ENCODE measurements around the gene FHOD3. TPM values are rescaled to one million over a fixed set of nuclear protein-coding genes. Genes with fewer than 3 reads are reported as not detected.
A peak's percentile ranks its signal among the peaks of the same experiment; 100 is the strongest.

FHOD3 gene
- total and polyA plus RNA-seq, 2 experiments from 2014 or later, result 2.7 to 8.7 TPM

- no peak overlapping the region for H3K27ac ChIP-seq (ENCODE audit: low read depth)
- Mint-ChIP-seq H3K36me3 (ENCODE audit: low read depth) (peaks cover 7% of the 10 kb centered on the region; the same call in 1 of the 3 replicates), H3K27ac (no peak overlapping the region), H3K4me3 (no peak overlapping the region), H3K4me1 (no peaks in the 10 kb centered on the region), H3K9me3 (peaks cover 13% of the 10 kb centered on the region; the same call in 2 of the 3 replicates), H3K27me3 (ENCODE audit: insufficient read depth, low read depth, poor library complexity) (peaks cover 2% of the 10 kb centered on the region)
- H3K4me2 ChIP-seq, result no peak overlapping the region
- H3F3A ChIP-seq (replicated peaks; ENCODE audit: low read depth), result no peaks in the 10 kb centered on the region
- no peak overlapping the region for H2AFZ ChIP-seq
- ATAC-seq (no peak), DNase-seq (ENCODE audit: low spot score) (no peak)
- no peaks in the 10 kb centered on the region for H3K36me3 ChIP-seq (ENCODE audit: insufficient read depth)
- no peaks in the 10 kb centered on the region for H3K4me1 ChIP-seq (ENCODE audit: insufficient read depth)
- H3K4me3 ChIP-seq, result no peak overlapping the region
- H3K79me2 ChIP-seq (replicated peaks; ENCODE audit: insufficient read depth), result no peaks in the 10 kb centered on the region
- TF ChIP-seq, protein P1, sequence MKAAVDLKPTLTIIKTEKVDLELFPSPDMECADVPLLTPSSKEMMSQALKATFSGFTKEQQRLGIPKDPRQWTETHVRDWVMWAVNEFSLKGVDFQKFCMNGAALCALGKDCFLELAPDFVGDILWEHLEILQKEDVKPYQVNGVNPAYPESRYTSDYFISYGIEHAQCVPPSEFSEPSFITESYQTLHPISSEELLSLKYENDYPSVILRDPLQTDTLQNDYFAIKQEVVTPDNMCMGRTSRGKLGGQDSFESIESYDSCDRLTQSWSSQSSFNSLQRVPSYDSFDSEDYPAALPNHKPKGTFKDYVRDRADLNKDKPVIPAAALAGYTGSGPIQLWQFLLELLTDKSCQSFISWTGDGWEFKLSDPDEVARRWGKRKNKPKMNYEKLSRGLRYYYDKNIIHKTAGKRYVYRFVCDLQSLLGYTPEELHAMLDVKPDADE (IDR thresholded peaks at IDR 0.05), result no peak
- TF ChIP-seq, protein P2, sequence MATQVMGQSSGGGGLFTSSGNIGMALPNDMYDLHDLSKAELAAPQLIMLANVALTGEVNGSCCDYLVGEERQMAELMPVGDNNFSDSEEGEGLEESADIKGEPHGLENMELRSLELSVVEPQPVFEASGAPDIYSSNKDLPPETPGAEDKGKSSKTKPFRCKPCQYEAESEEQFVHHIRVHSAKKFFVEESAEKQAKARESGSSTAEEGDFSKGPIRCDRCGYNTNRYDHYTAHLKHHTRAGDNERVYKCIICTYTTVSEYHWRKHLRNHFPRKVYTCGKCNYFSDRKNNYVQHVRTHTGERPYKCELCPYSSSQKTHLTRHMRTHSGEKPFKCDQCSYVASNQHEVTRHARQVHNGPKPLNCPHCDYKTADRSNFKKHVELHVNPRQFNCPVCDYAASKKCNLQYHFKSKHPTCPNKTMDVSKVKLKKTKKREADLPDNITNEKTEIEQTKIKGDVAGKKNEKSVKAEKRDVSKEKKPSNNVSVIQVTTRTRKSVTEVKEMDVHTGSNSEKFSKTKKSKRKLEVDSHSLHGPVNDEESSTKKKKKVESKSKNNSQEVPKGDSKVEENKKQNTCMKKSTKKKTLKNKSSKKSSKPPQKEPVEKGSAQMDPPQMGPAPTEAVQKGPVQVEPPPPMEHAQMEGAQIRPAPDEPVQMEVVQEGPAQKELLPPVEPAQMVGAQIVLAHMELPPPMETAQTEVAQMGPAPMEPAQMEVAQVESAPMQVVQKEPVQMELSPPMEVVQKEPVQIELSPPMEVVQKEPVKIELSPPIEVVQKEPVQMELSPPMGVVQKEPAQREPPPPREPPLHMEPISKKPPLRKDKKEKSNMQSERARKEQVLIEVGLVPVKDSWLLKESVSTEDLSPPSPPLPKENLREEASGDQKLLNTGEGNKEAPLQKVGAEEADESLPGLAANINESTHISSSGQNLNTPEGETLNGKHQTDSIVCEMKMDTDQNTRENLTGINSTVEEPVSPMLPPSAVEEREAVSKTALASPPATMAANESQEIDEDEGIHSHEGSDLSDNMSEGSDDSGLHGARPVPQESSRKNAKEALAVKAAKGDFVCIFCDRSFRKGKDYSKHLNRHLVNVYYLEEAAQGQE (IDR thresholded peaks at IDR 0.05; ENCODE audit: unreplicated experiment), result peak; percentile 48
- no peaks in the 10 kb centered on the region for H4K20me1 ChIP-seq (replicated peaks; ENCODE audit: insufficient read depth)
- no peaks in the 10 kb centered on the region for H3K9me2 ChIP-seq (ENCODE audit: insufficient read depth)
- no peaks in the 10 kb centered on the region for H3K27me3 ChIP-seq (ENCODE audit: insufficient read depth)
Measured at GRCh38 chr18:36275561-36275960, 22.0 kb upstream of the FHOD3 start.

GRCh38 chr18:36279001-36279400 lies 18.5 kb upstream of the FHOD3 start:
- Mint-ChIP-seq H3K9me3 (peaks cover 4% of the 10 kb centered on the region; the same call in 2 of the 3 replicates), H3K27me3 (ENCODE audit: insufficient read depth, low read depth, poor library complexity) (peaks cover 2% of the 10 kb centered on the region), H3K4me1 (no peaks in the 10 kb centered on the region), H3K27ac (no peak overlapping the region), H3K36me3 (ENCODE audit: low read depth) (no peaks in the 10 kb centered on the region), H3K4me3 (no peak overlapping the region)
- Histone ChIP-seq H3K36me3 (ENCODE audit: insufficient read depth) (no peaks in the 10 kb centered on the region), H3F3A (replicated peaks; ENCODE audit: low read depth) (no peaks in the 10 kb centered on the region), H3K27me3 (ENCODE audit: insufficient read depth) (no peaks in the 10 kb centered on the region), H3K79me2 (replicated peaks; ENCODE audit: insufficient read depth) (no peaks in the 10 kb centered on the region), H4K20me1 (replicated peaks; ENCODE audit: insufficient read depth) (no peaks in the 10 kb centered on the region), H3K4me3 (no peak overlapping the region), H2AFZ (no peak overlapping the region), H3K9me2 (ENCODE audit: insufficient read depth) (no peaks in the 10 kb centered on the region), H3K4me1 (ENCODE audit: insufficient read depth) (no peaks in the 10 kb centered on the region), H3K27ac (ENCODE audit: low read depth) (no peak overlapping the region), H3K4me2 (no peak overlapping the region)
- no peak for TF ChIP-seq CREB1 (CRISPR knock-in tag; IDR thresholded peaks at IDR 0.05; ENCODE audit: low read depth)
- no peak for TF ChIP-seq NANOG (IDR thresholded peaks at IDR 0.05; ENCODE audit: borderline replicate concordance)
- TF ChIP-seq, protein P3, sequence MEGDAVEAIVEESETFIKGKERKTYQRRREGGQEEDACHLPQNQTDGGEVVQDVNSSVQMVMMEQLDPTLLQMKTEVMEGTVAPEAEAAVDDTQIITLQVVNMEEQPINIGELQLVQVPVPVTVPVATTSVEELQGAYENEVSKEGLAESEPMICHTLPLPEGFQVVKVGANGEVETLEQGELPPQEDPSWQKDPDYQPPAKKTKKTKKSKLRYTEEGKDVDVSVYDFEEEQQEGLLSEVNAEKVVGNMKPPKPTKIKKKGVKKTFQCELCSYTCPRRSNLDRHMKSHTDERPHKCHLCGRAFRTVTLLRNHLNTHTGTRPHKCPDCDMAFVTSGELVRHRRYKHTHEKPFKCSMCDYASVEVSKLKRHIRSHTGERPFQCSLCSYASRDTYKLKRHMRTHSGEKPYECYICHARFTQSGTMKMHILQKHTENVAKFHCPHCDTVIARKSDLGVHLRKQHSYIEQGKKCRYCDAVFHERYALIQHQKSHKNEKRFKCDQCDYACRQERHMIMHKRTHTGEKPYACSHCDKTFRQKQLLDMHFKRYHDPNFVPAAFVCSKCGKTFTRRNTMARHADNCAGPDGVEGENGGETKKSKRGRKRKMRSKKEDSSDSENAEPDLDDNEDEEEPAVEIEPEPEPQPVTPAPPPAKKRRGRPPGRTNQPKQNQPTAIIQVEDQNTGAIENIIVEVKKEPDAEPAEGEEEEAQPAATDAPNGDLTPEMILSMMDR (conservative IDR thresholded peaks at IDR 0.05; ENCODE audit: low read depth in 2 of 2), result no peak
- no peak for TF ChIP-seq EZH2 (IDR thresholded peaks at IDR 0.05; ENCODE audit: low read depth, unreplicated experiment)
- no peak for TF ChIP-seq STAT1 (IDR thresholded peaks at IDR 0.05; ENCODE audit: unreplicated experiment)
- TF ChIP-seq, protein P2 (IDR thresholded peaks at IDR 0.05; ENCODE audit: unreplicated experiment), result no peak
- ATAC-seq (no peak), DNase-seq (ENCODE audit: low spot score) (no peak)
